DOHH2 (cell line): ENCODE measurements around the gene UBE4B.

Source experiments
- H3F3A ChIP-seq: fragments of 200-600 bp; sonication (generic), shearing (Covaris generic); 2 replicates; pipeline ENCODE4 v1.6.0; 2016; ENCODE audit warnings: antibody characterized with exemption, mild to moderate bottlenecking; ENCODE audit not compliant: control insufficient read depth, insufficient read depth
- H3K27ac ChIP-seq: fragments of 200-600 bp; sonication (generic); 2 replicates; pipeline ENCODE4 v1.5.1; 2014; ENCODE audit warnings: low read depth, mild to moderate bottlenecking, low read length, moderate library complexity
- H3K27me3 ChIP-seq: fragments of 200-600 bp; sonication (generic); 2 replicates; pipeline ENCODE4 v1.6.1; 2014; ENCODE audit warnings: mild to moderate bottlenecking, low read length, mixed read lengths; ENCODE audit not compliant: control insufficient read depth
- H3K36me3 ChIP-seq: fragments of 200-600 bp; sonication (generic); 2 replicates; pipeline ENCODE4 v1.6.1; 2014; ENCODE audit warnings: mild to moderate bottlenecking, low read length, moderate library complexity, mixed read lengths; ENCODE audit not compliant: control insufficient read depth
- H3K4me1 ChIP-seq: fragments of 200-600 bp; sonication (generic); 2 replicates; pipeline ENCODE4 v1.6.1; 2014; ENCODE audit warnings: mild to moderate bottlenecking, low read length, mixed read lengths; ENCODE audit not compliant: control insufficient read depth
- H3K4me2 ChIP-seq: fragments of 200-600 bp; sonication (generic); 2 replicates; pipeline ENCODE4 v1.6.0; 2014; ENCODE audit warnings: mild to moderate bottlenecking, low read length, moderate library complexity
- H3K4me3 ChIP-seq: fragments of 200-600 bp; sonication (generic); 2 replicates; pipeline ENCODE4 v1.5.1; 2014; ENCODE audit warnings: mild to moderate bottlenecking, low read length, mixed read lengths
- H3K79me2 ChIP-seq: fragments of 200-600 bp; sonication (generic); 2 replicates; pipeline ENCODE4 v1.6.1; 2014; ENCODE audit warnings: mild to moderate bottlenecking, low read length, mixed read lengths; ENCODE audit not compliant: control insufficient read depth
- H3K9me2 ChIP-seq: fragments of 200-600 bp; sonication (generic); replicated peaks from 2 replicates; pipeline ENCODE4 v1.6.1; 2014; ENCODE audit warnings: mild to moderate bottlenecking, low read length, mixed read lengths; ENCODE audit not compliant: control insufficient read depth
- H3K9me3 ChIP-seq: fragments of 200-600 bp; sonication (generic); 2 replicates; pipeline ENCODE4 v1.6.1; 2014; ENCODE audit warnings: antibody characterized with exemption, low read length, mixed read lengths; ENCODE audit not compliant: control insufficient read depth, insufficient read depth
- H4K20me1 ChIP-seq: fragments of 200-600 bp; sonication (generic); 2 replicates; pipeline ENCODE4 v1.6.0; 2014; ENCODE audit warnings: low read depth, mild to moderate bottlenecking, antibody characterized with exemption, low read length, moderate library complexity; ENCODE audit not compliant: control insufficient read depth, insufficient read depth
- EZH2phosphoT487 ChIP-seq: fragments of 200-600 bp; sonication (generic); IDR thresholded peaks from 2 replicates; pipeline ENCODE4 v1.6.1; 2017; ENCODE audit warnings: borderline replicate concordance, mild to moderate bottlenecking, antibody characterized with exemption, low read length, moderate library complexity, mixed read lengths
- TF ChIP-seq, protein P1 (sequence below): fragments of 200-600 bp; sonication (generic); IDR thresholded peaks from one replicate; pipeline ENCODE4 v1.5.1; 2014; ENCODE audit warnings: antibody characterized with exemption, mild to moderate bottlenecking, low read depth, low read length; ENCODE audit not compliant: poor library complexity, severe bottlenecking

The UBE4B gene

GRCh38 chr1:10074059-10074851 is 41.5 kb downstream of the UBE4B start:
- Histone ChIP-seq H3K36me3 (no peaks in the 10 kb centered on the region), H3K4me3 (no peak overlapping the region), H3K27me3 (no peaks in the 10 kb centered on the region), H3K4me2 (no peak overlapping the region), H3F3A (no peaks in the 10 kb centered on the region), H4K20me1 (no peaks in the 10 kb centered on the region), H3K27ac (no peak overlapping the region), H3K9me2 (no peaks in the 10 kb centered on the region), H3K9me3 (no peaks in the 10 kb centered on the region), H3K79me2 (peaks cover under 1% of the 10 kb centered on the region; the same call in 1 of the 2 replicates), H3K4me1 (no peaks in the 10 kb centered on the region)
- TF ChIP-seq, protein P1, sequence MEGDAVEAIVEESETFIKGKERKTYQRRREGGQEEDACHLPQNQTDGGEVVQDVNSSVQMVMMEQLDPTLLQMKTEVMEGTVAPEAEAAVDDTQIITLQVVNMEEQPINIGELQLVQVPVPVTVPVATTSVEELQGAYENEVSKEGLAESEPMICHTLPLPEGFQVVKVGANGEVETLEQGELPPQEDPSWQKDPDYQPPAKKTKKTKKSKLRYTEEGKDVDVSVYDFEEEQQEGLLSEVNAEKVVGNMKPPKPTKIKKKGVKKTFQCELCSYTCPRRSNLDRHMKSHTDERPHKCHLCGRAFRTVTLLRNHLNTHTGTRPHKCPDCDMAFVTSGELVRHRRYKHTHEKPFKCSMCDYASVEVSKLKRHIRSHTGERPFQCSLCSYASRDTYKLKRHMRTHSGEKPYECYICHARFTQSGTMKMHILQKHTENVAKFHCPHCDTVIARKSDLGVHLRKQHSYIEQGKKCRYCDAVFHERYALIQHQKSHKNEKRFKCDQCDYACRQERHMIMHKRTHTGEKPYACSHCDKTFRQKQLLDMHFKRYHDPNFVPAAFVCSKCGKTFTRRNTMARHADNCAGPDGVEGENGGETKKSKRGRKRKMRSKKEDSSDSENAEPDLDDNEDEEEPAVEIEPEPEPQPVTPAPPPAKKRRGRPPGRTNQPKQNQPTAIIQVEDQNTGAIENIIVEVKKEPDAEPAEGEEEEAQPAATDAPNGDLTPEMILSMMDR, result no peak
- TF ChIP-seq EZH2phosphoT487, result no peak

DNA sequence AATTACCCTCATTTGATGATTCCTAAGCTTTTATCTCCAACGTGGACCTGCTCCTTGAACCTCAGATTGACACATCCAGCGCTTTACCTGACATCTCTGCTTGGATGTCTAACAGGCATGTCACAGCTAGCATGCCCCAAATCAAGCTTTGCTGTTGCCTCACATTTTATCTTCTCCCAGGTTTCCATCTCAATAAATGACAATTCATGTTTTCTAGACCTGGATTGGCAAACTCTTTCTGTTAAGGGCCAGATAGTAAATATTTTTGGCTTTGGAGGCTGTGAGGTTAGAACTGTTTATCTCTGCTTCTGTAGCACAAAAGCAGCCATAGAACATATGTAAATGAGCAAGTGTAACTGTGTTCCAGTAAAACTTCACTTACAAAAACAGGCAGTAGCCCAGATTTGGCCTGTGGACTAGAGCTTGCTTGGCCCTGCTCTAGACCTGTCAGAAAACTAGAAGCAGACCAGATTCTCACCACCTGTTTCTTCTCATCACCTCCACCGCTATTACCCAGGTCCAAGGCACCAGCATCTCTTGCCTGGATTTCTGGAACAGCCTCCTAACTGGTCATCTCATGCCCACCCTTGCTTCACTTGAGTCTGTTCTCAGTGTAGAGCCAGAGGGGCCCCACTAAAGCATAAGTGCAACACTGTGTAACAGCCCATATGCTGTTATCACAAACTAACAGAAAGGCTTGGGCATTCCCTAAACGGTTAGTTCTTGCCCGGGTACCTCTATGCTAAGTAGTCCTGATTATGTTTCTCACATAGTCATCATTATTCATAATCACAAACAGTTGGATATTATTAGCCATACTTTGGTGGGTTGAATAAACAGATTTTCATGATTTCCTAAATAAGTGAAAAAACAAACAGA is 42.3 kb downstream of the UBE4B start:
- H3K36me3 ChIP-seq, result no peaks in the 10 kb centered on the region
- no peaks in the 10 kb centered on the region for H4K20me1 ChIP-seq
- no peaks in the 10 kb centered on the region for H3K9me2 ChIP-seq
- no peaks in the 10 kb centered on the region for H3K27me3 ChIP-seq
- TF ChIP-seq EZH2phosphoT487, result no peak
- TF ChIP-seq, protein P1, result no peak
- no peaks in the 10 kb centered on the region for H3F3A ChIP-seq
- no peak overlapping the region for H3K4me2 ChIP-seq
- no peak overlapping the region for H3K4me3 ChIP-seq
- H3K27ac ChIP-seq, result no peak overlapping the region
- H3K79me2 ChIP-seq, result no peaks in the 10 kb centered on the region
- no peaks in the 10 kb centered on the region for H3K9me3 ChIP-seq
- no peaks in the 10 kb centered on the region for H3K4me1 ChIP-seq

- H3K9me3 ChIP-seq, result no peaks in the 10 kb centered on the region
- H3K4me1 ChIP-seq, result no peaks in the 10 kb centered on the region
- no peak overlapping the region for H3K27ac ChIP-seq
- H3K79me2 ChIP-seq, result no peaks in the 10 kb centered on the region
- no peak overlapping the region for H3K4me2 ChIP-seq
- TF ChIP-seq EZH2phosphoT487, result no peak
- TF ChIP-seq, protein P1, result no peak
- no peaks in the 10 kb centered on the region for H3K9me2 ChIP-seq
- H3F3A ChIP-seq, result no peaks in the 10 kb centered on the region
- H4K20me1 ChIP-seq, result no peaks in the 10 kb centered on the region
- no peak overlapping the region for H3K4me3 ChIP-seq
- H3K36me3 ChIP-seq, result 0 out of 2 replicates have a peak, but pooled peaks cover 4% of the 10 kb centered on the region
- no peaks in the 10 kb centered on the region for H3K27me3 ChIP-seq
Measured at GRCh38 chr1:10075732-10076131, 43.0 kb downstream of the UBE4B start.
